Large intestine (tissue), 3 donors: ENCODE results near the gene TMUB1. TPM values are rescaled to one million over a fixed set of nuclear protein-coding genes. Genes with fewer than 3 reads are reported as not detected.

Experiments used
- DNase-seq, 2 donors: peaks; one replicate each; pipeline versions ENCODE4 v3.0.0 to v3.0.0-alpha.2; 2013
- H3K27ac ChIP-seq: one replicate; pipeline ENCODE4 v1.5.1; 2013; ENCODE audit warnings: low read length
- H3K27me3 ChIP-seq: 2 replicates; pipeline ENCODE4 v1.6.1; 2013; ENCODE audit warnings: low read length; ENCODE audit not compliant: control insufficient read depth, insufficient read depth
- H3K36me3 ChIP-seq: 2 replicates; pipeline ENCODE4 v1.6.1; 2013; ENCODE audit warnings: low read length; ENCODE audit not compliant: control insufficient read depth, insufficient read depth
- H3K4me1 ChIP-seq: one replicate; pipeline ENCODE4 v1.6.1; 2013; ENCODE audit warnings: low read length; ENCODE audit not compliant: control insufficient read depth, insufficient read depth
- H3K4me3 ChIP-seq: one replicate; pipeline ENCODE4 v1.5.1; 2013; ENCODE audit warnings: low read length
- H3K9me3 ChIP-seq: one replicate; pipeline ENCODE4 v1.6.1; 2013; ENCODE audit warnings: mild to moderate bottlenecking, low read depth, low read length, moderate library complexity; ENCODE audit not compliant: control insufficient read depth
- WGBS: methylation state at CpG from one replicate; pipeline ENCODE4 v1.1.5; 2013; ENCODE audit warnings: low lambda C conversion rate; ENCODE audit not compliant: insufficient coverage; 5-methylcytosine and 5-hydroxymethylcytosine counted together
- polyA plus RNA-seq: library from polyadenylated mRNA; unstranded; fragments of 120-200 nt; gene quantifications from one replicate; pipeline ENCODE4 v1.2.1, GENCODE V29; 2013

TMUB1 gene
- polyA plus RNA-seq, 1 donor = 61.8 TPM

DNA sequence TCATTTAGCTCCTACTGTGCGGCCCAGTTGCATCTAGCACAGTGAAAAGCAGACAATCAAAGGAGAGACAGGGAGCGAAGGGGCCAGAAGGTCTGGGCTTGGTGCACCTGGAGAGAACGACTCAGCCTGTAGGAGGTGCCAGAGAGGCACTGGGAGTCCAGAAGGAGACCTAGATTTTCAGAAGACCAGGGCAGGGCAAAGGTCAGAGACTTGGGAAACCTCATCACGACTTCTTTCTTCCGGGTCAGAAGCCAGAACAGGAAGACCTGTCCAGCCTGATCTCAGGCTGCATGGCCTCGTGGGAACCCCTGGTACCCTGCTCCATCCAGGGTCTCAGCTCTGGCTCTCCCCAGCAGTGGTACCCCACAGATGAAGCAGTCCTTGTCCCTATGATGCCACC lies 8.1 kb upstream of the TMUB1 start:
- no peak overlapping the region for H3K4me3 ChIP-seq
- peak; percentile 67 to 71 for DNase-seq
- peaks cover 27% of the 10 kb centered on the region for H3K4me1 ChIP-seq
- no peaks in the 10 kb centered on the region for H3K27me3 ChIP-seq
- H3K27ac ChIP-seq = no peak overlapping the region
- no peaks in the 10 kb centered on the region for H3K9me3 ChIP-seq
- peaks cover 5% of the 10 kb centered on the region for H3K36me3 ChIP-seq
- WGBS = no CpG with 5 or more reads among the region's 6 CpGs

DNA sequence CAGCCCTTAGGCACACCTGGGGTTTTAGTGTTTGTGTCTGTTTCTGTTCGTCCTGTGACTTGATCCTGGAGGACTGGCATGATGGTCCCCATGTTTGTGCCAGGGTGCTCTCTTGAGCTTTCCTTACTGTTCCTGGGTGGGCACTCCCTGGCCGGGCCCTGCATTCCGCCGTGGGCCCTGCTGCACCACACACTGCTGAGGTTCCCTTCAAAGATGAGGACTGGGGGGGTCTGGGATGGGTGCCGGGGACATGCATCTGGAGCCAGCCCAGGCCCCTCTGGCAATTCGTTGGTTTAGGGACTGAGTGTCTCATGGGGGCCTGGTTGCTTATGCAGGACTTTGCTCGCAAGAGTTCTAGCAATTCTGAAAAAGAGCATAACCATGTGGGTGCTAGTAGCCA lies 7.7 kb upstream of the TMUB1 start:
- no peak overlapping the region for H3K27ac ChIP-seq
- peaks cover 5% of the 10 kb centered on the region for H3K36me3 ChIP-seq
- H3K4me1 ChIP-seq = peaks cover 27% of the 10 kb centered on the region
- DNase-seq = no peak
- H3K4me3 ChIP-seq = no peak overlapping the region
- no peaks in the 10 kb centered on the region for H3K27me3 ChIP-seq
- H3K9me3 ChIP-seq = no peaks in the 10 kb centered on the region
- WGBS = no CpG with 5 or more reads among the region's 7 CpGs

DNA sequence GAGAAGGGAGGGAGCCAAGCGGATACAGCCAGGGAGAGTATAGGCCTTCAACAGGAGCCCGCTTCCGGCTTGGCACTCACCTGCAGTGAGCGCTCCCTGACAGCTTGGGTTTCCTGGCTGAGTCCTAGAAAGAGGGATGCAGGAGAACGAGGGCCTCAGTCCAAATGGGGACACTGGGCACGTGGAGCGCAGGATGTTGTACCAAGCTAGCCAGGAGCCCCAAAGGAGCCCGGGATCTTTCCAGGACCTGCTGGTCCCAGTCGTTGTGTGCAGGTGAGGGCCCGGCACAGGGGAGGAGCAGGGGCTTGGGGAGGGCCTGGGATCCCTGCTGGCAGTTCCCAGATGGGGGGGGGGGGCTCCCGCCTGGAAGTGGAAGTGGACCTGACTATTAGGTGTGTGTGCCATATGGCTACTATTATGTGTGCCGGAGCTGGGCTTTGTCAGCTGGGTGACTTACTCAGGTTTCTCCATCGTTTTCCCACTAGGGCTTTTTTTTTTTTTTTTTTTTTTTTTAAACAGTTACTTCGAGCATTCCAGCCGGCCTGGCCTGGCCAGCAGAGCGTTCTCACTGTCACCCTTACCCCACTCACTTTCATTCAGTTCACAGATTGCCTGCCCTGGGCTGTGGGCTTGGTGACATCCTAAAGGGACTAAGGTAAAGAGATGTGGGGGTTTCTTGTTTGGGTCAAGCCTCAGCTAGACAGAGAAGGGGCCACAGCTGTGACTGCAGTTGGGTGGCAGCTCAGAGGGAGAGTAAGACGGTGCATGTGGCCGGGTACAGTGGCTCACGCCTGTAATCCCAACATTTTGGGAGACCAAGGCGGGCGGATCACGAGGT lies 6.8 kb upstream of the TMUB1 start:
- no peak for DNase-seq
- Histone ChIP-seq H3K4me3 (no peak overlapping the region), H3K9me3 (no peaks in the 10 kb centered on the region), H3K27me3 (no peaks in the 10 kb centered on the region), H3K4me1 (peaks cover 33% of the 10 kb centered on the region), H3K27ac (peak overlapping the region; percentile 60), H3K36me3 (peaks cover 2% of the 10 kb centered on the region)
- no CpG with 5 or more reads among the region's 22 CpGs for WGBS

DNA sequence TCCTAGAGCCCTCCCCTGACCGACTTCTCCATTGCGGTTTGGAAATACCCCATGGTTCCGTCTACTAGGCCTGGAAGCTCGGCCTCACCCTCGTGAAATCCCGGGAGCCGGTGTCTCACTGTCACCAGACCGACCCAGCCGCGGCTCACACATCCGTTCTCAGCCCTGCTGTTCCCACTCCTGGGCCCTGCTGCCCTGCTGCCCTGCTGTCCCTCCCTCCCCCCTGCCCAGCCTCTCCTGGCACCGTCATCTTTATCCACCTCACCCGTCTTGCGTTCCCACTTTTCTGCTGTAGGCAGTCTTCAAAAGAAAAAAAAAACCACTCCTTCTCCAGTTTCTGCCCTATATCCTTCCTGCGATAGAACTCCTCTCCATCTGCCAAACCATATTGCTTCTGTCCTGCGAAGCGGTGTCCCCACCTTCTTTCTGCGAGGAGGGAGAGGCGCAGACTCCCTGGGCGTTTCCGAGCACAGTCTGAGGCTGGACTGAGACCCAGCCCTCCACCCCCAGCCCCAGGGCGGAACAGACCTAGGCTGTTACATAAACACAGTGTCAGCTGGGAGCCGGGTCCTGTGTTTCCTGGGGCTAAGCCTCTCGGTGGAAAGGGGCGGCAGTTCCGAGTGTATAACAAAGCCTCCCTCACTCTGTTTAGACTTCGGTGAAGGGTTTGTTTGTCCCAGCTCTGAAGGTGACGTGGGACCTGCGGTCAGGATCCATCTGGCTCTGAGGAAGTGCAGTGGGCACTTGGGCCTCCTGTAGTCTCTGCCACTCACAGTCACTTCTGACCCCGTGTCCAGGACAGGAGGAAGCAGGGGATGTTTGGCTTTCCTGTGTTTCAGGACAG lies 5.8 kb upstream of the TMUB1 start:
- Histone ChIP-seq H3K9me3 (no peaks in the 10 kb centered on the region), H3K27me3 (no peaks in the 10 kb centered on the region), H3K4me1 (peaks cover 33% of the 10 kb centered on the region), H3K36me3 (peaks cover 2% of the 10 kb centered on the region), H3K27ac (peak overlapping the region; percentile 60), H3K4me3 (peak overlapping the region; percentile 3)
- WGBS = 88% methylated on average over 3 of the region's 30 CpGs
- DNase-seq = peak; percentile 61 to 75

GRCh38 chr7:151088019-151088855 lies 4.9 kb upstream of the TMUB1 start:
- Histone ChIP-seq H3K27me3 (no peaks in the 10 kb centered on the region), H3K4me3 (peak overlapping the region; percentile 72), H3K36me3 (peaks cover 2% of the 10 kb centered on the region), H3K9me3 (no peaks in the 10 kb centered on the region), H3K4me1 (peaks cover 37% of the 10 kb centered on the region), H3K27ac (peak overlapping the region; percentile 60)
- DNase-seq = no peak
- WGBS = no CpG with 5 or more reads among the region's 16 CpGs

DNA sequence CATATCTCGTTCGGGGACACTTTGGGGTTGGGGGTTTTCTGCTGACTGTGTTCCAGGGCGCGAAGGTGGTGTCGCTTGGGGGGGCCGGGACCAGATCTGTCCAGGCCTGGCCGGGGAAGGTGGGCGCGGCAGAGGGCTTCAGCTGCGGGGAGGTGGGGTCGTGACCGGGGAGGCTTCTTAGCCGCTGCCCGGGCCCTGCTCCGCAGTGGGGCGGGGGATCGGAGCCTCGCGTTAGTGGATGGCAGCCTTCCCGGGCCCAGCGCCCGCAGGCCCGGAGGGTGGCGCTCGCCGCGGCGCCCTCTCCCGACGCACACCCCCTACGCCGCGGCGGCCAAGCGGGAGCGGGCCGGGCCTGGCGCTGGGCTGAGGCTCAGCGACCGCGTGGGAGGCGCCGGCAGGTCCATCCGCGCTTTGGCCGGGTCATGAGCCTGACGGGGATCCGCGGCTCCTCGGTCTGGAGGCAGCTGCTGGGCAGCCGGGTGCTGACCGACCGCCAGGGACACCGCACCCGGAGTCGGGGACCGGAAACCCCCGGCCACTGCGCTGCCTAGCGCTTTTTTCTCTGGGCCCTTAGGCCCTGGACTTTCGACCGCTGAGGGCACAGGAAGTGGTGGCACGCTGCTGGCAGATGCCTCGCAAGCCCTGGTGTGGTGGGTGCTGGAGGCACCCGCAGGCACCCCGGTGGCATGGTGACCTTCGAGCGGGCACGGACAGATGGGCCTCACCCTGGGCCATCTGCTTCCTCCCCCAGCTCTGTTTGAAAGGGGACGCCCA lies 4.1 kb upstream of the TMUB1 start:
- peaks cover 2% of the 10 kb centered on the region for H3K36me3 ChIP-seq
- no peaks in the 10 kb centered on the region for H3K27me3 ChIP-seq
- H3K9me3 ChIP-seq = no peaks in the 10 kb centered on the region
- peak in 1 of 2 donors; percentile 71 for DNase-seq
- H3K4me3 ChIP-seq = peak overlapping the region; percentile 72
- H3K27ac ChIP-seq = peak overlapping the region; percentile 48
- no CpG with 5 or more reads among the region's 70 CpGs for WGBS
- H3K4me1 ChIP-seq = peaks cover 40% of the 10 kb centered on the region

DNA sequence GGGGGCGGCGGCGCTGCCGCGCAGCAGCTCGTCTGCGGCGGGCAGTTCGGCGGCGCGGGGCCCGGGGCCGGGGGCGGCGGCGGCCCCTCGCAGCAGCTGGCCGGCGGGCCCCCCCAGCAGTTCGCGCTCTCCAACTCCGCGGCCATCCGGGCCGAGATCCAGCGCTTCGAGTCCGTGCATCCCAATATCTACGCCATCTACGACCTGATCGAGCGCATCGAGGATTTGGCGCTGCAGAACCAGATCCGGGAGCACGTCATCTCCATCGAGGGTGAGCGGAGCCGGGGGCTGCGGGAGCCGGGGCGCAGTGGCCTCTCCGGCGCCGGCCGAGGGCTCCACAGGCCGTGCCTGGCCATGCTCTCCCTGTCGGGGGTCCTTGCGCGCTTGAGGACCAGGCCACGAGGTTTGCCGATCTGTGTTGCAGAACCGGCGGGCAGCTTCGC lies 3.5 kb upstream of the TMUB1 start:
- WGBS = no CpG with 5 or more reads among the region's 56 CpGs
- H3K27ac ChIP-seq = peak overlapping the region; percentile 41
- H3K4me3 ChIP-seq = peak overlapping the region; percentile 72
- DNase-seq = peak in 1 of 2 donors; percentile 49
- H3K36me3 ChIP-seq = no peaks in the 10 kb centered on the region
- H3K4me1 ChIP-seq = peaks cover 46% of the 10 kb centered on the region
- H3K27me3 ChIP-seq = no peaks in the 10 kb centered on the region
- no peaks in the 10 kb centered on the region for H3K9me3 ChIP-seq

GRCh38 chr7:151085691-151086620 lies 2.7 kb upstream of the TMUB1 start, which contains the start of gene AGAP3:
Gene AGAP3 (plus strand): TSS chr7:151086475. CDS start chr7:151086742, 267 bp downstream.
- Histone ChIP-seq H3K27ac (peak within 1 kb of the TSS; percentile 77), H3K4me1 (peaks cover 42% of the 10 kb centered on the region), H3K9me3 (no peaks in the 10 kb centered on the region), H3K4me3 (peak within 1 kb of the TSS; percentile 72), H3K27me3 (no peaks in the 10 kb centered on the region), H3K36me3 (no peaks in the 10 kb centered on the region)
- no CpG with 5 or more reads among the region's 84 CpGs for WGBS
- DNase-seq = peak; percentile 67 to 85

DNA sequence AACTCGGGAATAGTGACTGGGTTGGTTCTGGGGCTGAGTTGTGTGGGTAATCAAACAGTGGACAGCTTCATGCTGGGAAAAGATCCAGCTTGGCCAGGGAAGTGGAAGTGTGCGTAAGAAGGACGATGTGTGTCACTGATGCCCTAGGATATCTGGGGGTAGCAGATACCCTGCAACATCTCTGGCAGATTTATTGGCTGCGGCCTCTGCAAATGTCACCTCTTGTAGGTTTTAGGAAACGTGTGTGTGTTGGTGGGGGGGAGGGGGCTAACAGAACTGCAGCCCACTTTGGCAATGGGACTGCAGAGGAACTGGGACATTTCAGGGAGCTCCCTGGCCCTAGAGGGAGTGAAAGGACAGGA lies 2.0 kb upstream of the TMUB1 start:
- Histone ChIP-seq H3K9me3 (no peaks in the 10 kb centered on the region), H3K4me1 (peaks cover 42% of the 10 kb centered on the region), H3K36me3 (no peaks in the 10 kb centered on the region), H3K27me3 (no peaks in the 10 kb centered on the region), H3K27ac (peak overlapping the region; percentile 77), H3K4me3 (peak overlapping the region; percentile 64)
- WGBS = no CpG with 5 or more reads among the region's 5 CpGs
- DNase-seq = no peak
